ENCODE data around the gene RFX4.

The RFX4 gene

DNA sequence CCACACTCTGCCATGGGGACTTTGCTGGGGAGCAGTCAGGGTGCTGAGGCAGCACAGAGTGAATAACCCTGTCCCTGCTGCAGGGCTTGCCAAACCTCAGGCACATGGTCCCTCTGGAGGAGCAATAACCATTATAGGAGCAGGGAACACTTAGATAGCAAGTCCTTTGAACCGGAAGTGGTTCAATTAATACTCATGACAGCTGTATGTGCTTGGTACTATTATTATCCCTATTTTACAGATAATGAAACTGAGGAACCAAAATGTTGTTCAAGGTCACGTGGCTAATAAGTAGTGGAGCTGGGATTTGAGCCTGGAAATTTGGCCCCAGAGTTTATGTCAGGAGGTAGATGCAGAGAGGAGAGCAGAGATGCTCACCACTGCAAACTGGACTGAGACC lies 49.0 kb downstream of the RFX4 start:
- Histone ChIP-seq H3K27ac (ENCODE audit: poor library complexity, severe bottlenecking) (no peak overlapping the region), H3K27me3 (ENCODE audit: insufficient read depth, poor library complexity, severe bottlenecking) (peaks cover 2% of the 10 kb centered on the region), H3K9me3 (ENCODE audit: severe bottlenecking) (no peaks in the 10 kb centered on the region), H3K4me1 (ENCODE audit: insufficient read depth, poor library complexity, severe bottlenecking) (peaks cover 3% of the 10 kb centered on the region), H3K4me3 (ENCODE audit: severe bottlenecking) (no peak overlapping the region), H3K36me3 (ENCODE audit: low read depth) (no peaks in the 10 kb centered on the region)
- DNase-seq (ENCODE audit: low spot score): no peak
- ATAC-seq (ENCODE audit: low read depth): no peak
- TF ChIP-seq, protein P1, sequence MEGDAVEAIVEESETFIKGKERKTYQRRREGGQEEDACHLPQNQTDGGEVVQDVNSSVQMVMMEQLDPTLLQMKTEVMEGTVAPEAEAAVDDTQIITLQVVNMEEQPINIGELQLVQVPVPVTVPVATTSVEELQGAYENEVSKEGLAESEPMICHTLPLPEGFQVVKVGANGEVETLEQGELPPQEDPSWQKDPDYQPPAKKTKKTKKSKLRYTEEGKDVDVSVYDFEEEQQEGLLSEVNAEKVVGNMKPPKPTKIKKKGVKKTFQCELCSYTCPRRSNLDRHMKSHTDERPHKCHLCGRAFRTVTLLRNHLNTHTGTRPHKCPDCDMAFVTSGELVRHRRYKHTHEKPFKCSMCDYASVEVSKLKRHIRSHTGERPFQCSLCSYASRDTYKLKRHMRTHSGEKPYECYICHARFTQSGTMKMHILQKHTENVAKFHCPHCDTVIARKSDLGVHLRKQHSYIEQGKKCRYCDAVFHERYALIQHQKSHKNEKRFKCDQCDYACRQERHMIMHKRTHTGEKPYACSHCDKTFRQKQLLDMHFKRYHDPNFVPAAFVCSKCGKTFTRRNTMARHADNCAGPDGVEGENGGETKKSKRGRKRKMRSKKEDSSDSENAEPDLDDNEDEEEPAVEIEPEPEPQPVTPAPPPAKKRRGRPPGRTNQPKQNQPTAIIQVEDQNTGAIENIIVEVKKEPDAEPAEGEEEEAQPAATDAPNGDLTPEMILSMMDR (IDR thresholded peaks at IDR 0.05; ENCODE audit: poor library complexity, severe bottlenecking): no peak

DNA sequence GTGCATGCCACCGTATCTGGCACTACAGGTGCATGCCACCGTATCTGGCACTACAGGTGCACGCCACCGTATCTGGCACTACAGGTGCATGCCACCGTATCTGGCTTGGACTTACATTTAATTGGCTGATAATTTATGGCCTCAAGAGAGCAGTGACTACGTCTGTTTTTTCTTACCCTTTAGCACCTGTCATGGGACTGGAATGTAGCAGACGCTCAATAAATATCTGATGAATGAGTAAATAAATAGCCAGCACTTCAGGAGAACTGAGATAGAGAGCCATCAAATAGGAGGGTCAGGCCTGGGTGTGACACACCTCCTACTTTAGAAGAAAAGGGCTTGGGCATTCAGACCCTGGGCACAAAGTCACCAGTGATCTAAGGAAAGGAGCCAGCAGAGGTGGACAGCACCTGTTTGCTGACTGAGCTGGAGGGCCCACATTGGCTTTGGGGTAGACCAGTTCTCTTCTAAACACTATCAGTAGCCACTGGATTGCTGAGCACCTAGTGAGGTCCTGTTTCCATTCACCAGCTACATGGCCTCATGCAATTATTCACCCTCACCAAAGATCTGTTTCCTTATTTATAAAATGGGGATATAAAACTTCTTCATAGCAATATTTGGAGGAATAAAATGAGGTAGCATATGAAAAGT lies 50.1 kb downstream of the RFX4 start:
- Histone ChIP-seq H3K27me3 (ENCODE audit: insufficient read depth, poor library complexity, severe bottlenecking) (peaks cover 2% of the 10 kb centered on the region), H3K27ac (ENCODE audit: poor library complexity, severe bottlenecking) (no peak overlapping the region), H3K4me1 (ENCODE audit: insufficient read depth, poor library complexity, severe bottlenecking) (peaks cover 3% of the 10 kb centered on the region), H3K36me3 (ENCODE audit: low read depth) (no peaks in the 10 kb centered on the region), H3K4me3 (ENCODE audit: severe bottlenecking) (no peak overlapping the region), H3K9me3 (ENCODE audit: severe bottlenecking) (no peaks in the 10 kb centered on the region)
- TF ChIP-seq, protein P1 (IDR thresholded peaks at IDR 0.05; ENCODE audit: poor library complexity, severe bottlenecking): no peak
- DNase-seq (ENCODE audit: low spot score) (no peak), ATAC-seq (ENCODE audit: low read depth) (peak; percentile 48)

DNA sequence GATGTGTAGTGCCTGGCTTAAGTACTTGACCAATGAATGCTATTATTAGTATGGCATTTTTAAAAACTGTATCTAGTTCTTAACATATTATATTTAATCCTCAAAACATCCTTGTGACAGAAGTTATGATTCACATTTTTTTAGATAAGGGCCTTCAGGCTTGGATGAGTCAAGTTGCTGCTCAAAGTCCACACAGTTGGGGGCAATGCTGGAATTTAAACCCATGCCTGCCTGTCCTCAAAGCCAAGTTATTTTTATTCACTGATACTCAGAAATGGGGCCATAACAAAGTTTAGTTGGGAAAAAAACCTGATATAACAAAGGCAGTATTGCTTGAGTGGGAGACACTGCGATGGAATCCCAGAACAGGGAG lies 50.6 kb downstream of the RFX4 start:
- Histone ChIP-seq H3K9me3 (ENCODE audit: severe bottlenecking) (no peaks in the 10 kb centered on the region), H3K36me3 (ENCODE audit: low read depth) (no peaks in the 10 kb centered on the region), H3K4me3 (ENCODE audit: severe bottlenecking) (no peak overlapping the region), H3K27ac (ENCODE audit: poor library complexity, severe bottlenecking) (no peak overlapping the region), H3K4me1 (ENCODE audit: insufficient read depth, poor library complexity, severe bottlenecking) (peaks cover 3% of the 10 kb centered on the region), H3K27me3 (ENCODE audit: insufficient read depth, poor library complexity, severe bottlenecking) (peaks cover 2% of the 10 kb centered on the region)
- no peak for ATAC-seq (ENCODE audit: low read depth)
- DNase-seq (ENCODE audit: low spot score): no peak
- TF ChIP-seq, protein P1 (IDR thresholded peaks at IDR 0.05; ENCODE audit: poor library complexity, severe bottlenecking): no peak

DNA sequence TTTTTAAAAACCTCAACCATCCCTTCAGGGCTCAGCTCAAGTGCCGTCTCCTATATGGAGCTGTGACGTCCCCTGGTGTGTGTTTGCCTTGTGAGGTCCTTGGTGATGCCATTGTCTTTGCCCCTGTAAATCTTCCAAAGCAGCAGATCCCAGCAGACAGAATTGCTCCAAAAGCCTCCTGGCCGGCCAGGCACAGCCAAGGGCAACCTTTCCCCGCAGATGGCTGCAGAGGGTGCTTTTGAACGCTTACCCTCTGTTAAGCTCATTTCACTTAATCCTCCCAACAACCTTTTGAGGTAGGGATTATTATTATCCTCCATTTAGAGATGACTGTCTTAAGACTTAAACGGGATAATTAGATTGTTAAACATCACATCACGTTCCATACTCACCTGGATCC lies 51.4 kb downstream of the RFX4 start:
- H3K36me3 ChIP-seq (ENCODE audit: low read depth): no peaks in the 10 kb centered on the region
- peaks cover 2% of the 10 kb centered on the region for H3K27me3 ChIP-seq (ENCODE audit: insufficient read depth, poor library complexity, severe bottlenecking)
- ATAC-seq (ENCODE audit: low read depth) (no peak), DNase-seq (ENCODE audit: low spot score) (no peak)
- no peaks in the 10 kb centered on the region for H3K9me3 ChIP-seq (ENCODE audit: severe bottlenecking)
- H3K4me1 ChIP-seq (ENCODE audit: insufficient read depth, poor library complexity, severe bottlenecking): peaks cover 3% of the 10 kb centered on the region
- no peak overlapping the region for H3K4me3 ChIP-seq (ENCODE audit: severe bottlenecking)
- TF ChIP-seq, protein P1 (IDR thresholded peaks at IDR 0.05; ENCODE audit: poor library complexity, severe bottlenecking): no peak
- H3K27ac ChIP-seq (ENCODE audit: poor library complexity, severe bottlenecking): no peak overlapping the region

DNA sequence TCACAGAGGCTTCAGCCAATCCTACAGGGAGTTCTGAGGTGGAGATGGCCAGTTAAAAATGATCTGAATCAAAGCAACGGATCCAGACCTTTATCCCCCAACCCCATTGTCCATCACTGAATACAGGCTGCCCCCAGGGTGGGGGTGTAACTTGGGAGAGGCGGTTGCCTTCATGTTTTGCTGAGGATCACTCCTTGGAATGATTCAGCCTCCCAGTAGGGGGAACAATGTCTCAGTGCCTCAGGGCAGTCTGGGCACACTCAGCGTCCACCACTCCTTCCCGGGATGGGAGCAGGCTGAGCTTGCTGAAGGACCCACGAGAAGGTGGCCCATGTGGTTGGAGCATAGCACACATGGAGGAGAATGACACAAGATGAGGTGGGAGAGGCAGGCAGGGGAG lies 60.2 kb downstream of the RFX4 start:
- TF ChIP-seq, protein P1 (IDR thresholded peaks at IDR 0.05; ENCODE audit: poor library complexity, severe bottlenecking): no peak
- ATAC-seq (ENCODE audit: low read depth) (no peak; the same call in 2 of the 3 replicates), DNase-seq (ENCODE audit: low spot score) (no peak)
- Histone ChIP-seq H3K4me3 (ENCODE audit: severe bottlenecking) (no peak overlapping the region), H3K27ac (ENCODE audit: poor library complexity, severe bottlenecking) (no peak overlapping the region), H3K36me3 (ENCODE audit: low read depth) (no peaks in the 10 kb centered on the region), H3K27me3 (ENCODE audit: insufficient read depth, poor library complexity, severe bottlenecking) (peaks cover 5% of the 10 kb centered on the region), H3K9me3 (ENCODE audit: severe bottlenecking) (no peaks in the 10 kb centered on the region), H3K4me1 (ENCODE audit: insufficient read depth, poor library complexity, severe bottlenecking) (no peaks in the 10 kb centered on the region)

All from RWPE2 (cell line).